GM19372 (cell line): Measurements from ENCODE around the gene ATP1A2.
"Not testable (repeated sequence)": the region's sequence is repeated elsewhere in the genome, so short reads cannot be mapped to it uniquely, and the experiment has no call there.

Experiments
- ATAC-seq: cut with Tn5 transposase; IDR thresholded peaks from one replicate; pipeline ENCODE4 v1.9.1; 2021; ENCODE audit warnings: mild to moderate bottlenecking, low read depth, moderate library complexity; ENCODE audit not compliant: unreplicated experiment

Gene ATP1A2

DNA sequence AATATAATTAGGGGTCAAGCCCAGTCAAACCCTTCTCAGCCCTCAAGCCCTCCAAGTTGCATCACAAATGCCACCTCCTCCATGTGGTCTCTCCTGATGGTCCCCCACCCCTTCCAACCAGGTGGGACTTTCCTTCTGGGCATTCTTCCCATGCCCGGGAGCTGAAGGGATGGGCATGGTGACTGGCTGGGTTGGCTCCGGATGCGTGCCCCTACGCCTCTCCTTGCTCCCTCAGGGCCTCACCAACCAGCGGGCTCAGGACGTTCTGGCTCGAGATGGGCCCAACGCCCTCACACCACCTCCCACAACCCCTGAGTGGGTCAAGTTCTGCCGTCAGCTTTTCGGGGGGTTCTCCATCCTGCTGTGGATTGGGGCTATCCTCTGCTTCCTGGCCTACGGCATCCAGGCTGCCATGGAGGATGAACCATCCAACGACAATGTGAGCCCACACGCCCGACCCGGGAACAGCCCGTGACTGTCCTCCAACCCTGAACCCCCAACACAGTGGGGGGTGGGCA, 7.5 kb downstream of the ATP1A2 start:
- ATAC-seq: no peak

DNA sequence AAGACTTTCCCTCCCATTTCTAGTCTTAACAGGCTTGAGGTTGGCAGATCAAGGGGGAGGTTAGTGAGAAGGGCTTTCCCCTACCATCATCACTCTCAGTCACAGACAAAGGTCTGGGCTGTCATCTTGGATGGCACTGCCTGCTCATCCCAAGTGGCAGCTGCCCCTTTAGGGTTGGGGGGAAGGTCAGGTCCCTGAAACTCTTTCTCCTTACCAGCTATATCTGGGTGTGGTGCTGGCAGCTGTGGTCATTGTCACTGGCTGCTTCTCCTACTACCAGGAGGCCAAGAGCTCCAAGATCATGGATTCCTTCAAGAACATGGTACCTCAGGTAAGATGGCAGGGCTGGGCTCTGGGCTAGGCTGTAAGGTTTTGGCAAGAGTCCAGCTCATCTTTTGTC, 8.2 kb downstream of the ATP1A2 start:
- ATAC-seq: no peak

DNA sequence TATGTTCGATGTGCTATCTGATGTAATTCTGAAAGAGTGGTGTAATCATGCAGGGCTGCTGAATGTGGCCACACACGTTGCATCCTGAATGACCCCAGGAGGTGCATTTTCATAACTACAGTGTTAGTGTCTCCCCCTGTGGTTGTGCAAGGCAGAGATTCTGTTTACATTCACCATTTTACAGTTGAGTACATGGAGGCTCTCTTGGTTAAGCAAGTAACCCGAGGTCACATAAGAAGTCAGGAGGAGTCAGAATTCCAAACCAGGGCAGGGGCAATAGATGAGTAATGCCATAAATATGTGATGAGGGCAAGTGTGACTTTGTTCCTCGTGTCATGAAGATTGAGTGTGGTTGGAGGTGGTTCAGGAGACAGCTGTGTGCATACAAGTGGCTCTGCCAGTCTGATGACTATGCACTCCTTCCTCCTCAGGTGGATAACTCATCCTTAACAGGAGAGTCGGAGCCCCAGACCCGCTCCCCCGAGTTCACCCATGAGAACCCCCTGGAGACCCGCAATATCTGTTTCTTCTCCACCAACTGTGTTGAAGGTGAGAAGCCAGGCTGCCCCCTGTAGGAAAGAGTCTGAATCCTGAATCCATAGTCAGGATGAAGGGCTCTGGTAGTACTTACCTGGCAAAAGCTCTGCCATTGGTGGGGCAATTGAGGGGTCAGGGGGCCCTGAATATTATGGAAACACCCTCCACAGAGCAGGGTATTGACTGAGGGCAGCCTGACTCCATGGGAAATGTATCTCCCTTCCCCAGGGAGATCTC, 9.3 kb downstream of the ATP1A2 start:
- ATAC-seq: no peak

DNA sequence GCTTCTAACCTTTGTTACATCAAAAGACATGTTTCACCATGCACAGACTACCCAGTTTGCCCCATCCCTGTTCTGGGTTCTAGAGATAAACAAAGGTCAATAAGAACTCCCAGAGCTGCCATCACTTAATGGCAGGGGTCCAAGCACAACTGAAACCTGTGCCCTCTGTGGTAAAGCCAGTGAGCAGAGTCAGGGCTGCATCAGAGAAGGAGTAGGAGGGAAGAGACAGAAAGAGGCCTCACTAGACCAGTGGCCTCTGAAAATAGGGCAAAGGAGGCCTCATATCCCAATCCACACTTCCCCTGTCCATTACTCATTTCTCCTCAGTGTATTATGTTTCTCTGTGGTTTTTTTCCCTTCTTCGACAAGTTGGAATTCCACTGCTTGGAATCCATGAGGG, 10.2 kb downstream of the ATP1A2 start:
- ATAC-seq: no peak

DNA sequence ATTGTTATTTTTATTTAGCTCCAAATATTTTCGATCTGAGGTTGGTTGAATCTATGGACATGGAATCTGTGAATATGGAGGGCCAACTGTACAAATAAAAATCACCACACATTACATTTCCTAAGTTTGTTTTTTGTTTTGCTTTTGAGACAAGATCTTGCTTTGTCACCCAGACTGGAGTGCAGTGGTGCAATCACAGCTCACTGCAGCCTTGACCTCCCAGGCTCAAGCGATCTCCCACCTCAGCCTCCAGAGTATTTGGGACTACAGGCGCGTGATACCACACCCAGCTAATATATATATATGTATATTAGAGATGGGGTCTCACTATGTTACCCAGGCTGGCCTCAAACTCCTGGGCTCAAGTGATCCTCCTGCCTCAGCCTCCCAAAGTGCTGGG, 10.8 kb downstream of the ATP1A2 start:
- ATAC-seq: not testable (repeated sequence)

DNA sequence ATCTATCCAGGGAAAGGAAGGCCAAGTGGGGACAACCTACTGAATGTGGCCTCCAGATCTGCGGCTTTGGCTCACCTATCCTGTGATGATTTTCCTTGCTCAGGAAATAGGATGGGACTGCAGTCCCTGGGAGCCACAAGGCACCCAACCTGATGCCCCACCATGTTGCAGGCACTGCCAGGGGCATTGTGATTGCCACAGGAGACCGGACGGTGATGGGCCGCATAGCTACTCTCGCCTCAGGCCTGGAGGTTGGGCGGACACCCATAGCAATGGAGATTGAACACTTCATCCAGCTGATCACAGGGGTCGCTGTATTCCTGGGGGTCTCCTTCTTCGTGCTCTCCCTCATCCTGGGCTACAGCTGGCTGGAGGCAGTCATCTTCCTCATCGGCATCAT, 11.8 kb downstream of the ATP1A2 start:
- ATAC-seq: no peak

DNA sequence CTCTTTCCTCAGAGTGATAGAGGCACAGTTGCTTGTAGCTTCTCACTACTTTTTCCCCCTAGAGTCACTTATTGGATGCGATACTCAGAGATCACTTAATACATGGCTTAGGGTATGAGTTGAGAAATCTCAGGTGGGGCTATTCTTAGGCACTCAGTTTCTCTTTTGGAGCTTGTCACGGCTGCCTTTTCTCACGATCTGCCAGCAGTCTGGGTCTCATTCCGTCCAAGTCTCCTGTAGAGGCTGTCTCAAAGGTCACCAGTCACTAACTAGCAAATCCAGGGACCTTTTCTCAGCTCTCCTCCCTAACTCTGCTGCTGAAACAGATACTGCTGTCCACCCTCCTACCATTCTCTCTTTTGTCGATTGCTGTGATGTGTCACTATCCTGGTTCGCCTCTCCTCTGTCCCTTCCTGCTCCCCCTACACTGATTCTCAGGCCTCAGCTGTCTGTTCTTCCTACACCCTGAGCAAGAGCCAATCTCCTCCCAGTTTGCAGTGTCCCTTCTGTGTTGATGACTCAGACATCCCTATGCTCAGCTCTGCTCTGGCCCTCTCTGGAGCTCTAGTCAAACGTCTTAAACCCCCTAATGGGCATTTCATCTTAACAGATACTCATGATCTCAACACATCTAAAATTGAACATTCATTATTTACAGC, 12.4 kb downstream of the ATP1A2 start:
- ATAC-seq: no peak

DNA sequence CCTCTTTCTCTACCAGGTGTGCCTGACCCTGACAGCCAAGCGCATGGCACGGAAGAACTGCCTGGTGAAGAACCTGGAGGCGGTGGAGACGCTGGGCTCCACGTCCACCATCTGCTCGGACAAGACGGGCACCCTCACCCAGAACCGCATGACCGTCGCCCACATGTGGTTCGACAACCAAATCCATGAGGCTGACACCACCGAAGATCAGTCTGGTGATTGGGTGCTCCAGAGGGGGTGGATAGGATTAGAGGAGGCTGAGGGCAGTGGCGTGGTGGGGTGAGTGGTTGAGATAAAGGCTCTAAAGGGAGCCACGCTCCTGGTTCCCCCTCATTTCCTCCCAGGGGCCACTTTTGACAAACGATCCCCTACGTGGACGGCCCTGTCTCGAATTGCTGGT, 13.1 kb downstream of the ATP1A2 start:
- no peak for ATAC-seq

DNA sequence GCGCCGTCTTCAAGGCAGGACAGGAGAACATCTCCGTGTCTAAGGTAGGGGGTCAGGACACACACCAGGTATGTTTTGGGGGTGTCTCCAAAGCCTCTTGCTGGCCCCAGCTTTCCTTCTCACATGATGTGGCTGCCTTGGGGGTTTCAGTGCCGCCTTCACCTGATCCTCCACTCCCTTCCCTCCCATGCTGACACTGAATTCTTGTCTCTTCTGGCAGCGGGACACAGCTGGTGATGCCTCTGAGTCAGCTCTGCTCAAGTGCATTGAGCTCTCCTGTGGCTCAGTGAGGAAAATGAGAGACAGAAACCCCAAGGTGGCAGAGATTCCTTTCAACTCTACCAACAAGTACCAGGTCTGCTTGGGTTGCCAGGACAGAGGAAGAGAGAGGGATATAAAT, 13.5 kb downstream of the ATP1A2 start:
- ATAC-seq: no peak

DNA sequence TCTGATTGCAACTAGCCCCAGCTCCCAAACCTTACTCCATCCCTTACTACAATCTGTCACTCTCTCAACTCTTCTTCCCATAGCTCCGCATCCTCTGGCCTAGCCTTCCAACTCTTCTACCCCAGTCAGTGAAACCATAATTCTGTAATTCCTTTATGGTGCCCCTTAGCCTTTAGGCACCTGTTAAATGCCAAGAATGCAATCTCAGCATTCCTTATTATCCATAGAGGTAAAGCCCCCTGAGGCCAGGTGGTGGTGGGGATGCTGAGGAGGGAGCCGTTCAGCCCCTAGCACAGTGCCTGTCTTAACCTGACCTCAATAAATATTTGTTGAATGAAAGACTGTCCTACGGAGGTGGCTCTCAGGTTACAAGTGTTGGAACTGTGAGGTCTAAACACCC, 14.0 kb downstream of the ATP1A2 start:
- ATAC-seq: no peak

DNA sequence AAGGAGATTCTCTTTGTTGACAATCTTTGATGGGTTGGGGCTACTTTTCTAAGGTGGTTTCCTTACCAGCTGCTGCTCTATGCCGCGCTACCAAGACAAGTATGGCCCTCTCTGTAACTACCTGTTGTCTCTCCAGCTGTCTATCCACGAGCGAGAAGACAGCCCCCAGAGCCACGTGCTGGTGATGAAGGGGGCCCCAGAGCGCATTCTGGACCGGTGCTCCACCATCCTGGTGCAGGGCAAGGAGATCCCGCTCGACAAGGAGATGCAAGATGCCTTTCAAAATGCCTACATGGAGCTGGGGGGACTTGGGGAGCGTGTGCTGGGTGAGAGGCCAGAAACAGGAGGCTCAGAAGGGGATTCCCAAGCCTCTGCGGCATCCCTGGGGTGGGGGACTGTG, 14.4 kb downstream of the ATP1A2 start:
- ATAC-seq: no peak

DNA sequence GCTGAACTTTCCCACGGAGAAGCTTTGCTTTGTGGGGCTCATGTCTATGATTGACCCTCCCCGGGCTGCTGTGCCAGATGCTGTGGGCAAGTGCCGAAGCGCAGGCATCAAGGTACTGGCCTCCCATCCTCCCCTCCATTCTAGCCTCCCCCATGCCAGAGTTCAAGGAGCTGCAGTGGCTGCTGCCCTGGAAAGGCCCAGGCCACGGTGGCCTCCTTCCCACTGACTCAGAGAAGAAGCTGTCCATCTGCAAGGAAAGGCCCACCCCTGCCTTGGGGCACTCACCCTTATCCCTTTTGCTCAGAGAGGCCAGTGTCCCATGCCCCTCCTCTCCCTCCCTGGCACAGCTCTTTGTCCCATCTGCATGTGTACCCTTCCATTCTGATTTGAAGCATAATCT, 14.9 kb downstream of the ATP1A2 start:
- ATAC-seq: no peak

DNA sequence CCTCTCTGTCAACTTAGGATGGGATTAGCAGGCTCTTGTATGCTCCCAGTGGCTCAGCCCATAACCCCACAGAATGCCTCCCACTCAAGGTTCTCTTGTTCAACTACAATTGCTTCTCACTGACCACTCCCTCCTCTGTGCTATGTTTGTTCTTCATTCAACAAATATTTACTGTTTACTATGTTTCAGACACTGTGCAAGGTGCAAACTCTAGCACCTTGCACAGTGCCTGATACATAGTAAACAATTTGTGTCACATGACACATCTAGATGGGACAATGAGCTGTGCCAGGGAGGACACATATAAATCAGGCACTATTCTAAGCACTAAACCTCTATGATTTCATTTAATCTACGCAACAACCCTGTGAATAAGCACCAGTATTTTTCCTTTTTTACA, 15.4 kb downstream of the ATP1A2 start:
- ATAC-seq: no peak

DNA sequence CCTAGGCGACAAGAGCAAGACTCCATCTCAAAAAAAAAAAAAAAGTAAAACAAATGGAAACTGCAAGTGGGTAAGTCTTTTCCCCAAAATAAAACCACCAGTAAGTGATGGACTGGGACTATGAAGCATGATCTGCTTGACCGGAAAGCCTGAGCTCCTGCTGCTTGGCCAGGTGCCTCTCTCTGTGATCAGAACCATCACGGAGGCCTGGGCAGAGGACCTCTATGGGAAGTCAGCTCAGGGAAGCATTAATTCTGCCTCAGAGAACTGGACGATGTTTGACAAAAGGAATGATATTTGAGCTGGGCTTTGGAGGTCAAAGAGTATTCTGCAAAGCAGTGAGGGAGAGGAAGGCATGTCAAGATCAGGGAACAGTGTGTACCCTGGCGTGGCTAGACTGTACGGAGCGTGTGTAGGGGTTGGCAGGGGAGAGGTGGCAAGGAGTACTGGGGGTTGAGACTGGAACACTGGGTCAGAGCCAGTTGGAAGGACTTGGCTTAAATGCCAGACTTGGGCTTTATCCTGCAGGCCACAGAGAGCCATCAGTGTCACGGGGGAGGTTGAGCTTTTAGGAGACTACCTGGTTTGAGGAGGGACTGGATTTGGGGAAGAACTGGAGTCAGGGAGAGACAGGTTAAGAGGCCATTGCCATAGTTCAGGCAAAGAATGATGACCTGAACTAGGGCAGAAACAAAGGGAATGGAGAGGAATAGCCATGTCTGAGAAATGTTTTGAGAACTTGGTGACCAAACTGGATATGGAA, 16.4 kb downstream of the ATP1A2 start:
- ATAC-seq: no peak

DNA sequence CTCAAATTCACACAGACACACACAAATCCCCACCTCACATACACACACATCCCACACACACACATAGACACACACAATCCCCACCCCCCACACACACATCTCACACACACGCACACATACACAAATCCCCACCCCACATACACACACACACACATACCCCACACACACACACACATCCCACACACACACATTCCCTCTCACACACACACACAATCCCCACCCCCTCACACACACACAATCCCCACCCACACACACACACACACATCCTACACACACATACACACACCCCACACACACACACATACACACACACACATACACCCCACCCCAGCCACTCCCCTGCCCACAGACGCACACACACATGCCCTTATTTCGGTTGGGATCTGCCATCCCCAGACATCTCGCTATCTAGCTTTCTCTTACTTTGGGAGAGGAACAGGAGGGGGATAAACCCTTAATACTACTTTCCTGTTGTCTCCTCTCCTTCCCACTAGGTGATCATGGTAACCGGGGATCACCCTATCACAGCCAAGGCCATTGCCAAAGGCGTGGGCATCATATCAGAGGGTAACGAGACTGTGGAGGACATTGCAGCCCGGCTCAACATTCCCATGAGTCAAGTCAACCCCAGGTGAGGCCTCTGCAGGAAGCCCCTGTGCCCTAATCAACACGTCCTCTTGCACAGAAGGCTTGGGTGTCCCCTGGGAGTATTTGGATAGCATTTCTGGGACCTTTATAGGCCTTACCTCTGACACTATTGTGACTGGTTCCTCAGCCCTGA, 18.6 kb downstream of the ATP1A2 start:
- no peak for ATAC-seq

DNA sequence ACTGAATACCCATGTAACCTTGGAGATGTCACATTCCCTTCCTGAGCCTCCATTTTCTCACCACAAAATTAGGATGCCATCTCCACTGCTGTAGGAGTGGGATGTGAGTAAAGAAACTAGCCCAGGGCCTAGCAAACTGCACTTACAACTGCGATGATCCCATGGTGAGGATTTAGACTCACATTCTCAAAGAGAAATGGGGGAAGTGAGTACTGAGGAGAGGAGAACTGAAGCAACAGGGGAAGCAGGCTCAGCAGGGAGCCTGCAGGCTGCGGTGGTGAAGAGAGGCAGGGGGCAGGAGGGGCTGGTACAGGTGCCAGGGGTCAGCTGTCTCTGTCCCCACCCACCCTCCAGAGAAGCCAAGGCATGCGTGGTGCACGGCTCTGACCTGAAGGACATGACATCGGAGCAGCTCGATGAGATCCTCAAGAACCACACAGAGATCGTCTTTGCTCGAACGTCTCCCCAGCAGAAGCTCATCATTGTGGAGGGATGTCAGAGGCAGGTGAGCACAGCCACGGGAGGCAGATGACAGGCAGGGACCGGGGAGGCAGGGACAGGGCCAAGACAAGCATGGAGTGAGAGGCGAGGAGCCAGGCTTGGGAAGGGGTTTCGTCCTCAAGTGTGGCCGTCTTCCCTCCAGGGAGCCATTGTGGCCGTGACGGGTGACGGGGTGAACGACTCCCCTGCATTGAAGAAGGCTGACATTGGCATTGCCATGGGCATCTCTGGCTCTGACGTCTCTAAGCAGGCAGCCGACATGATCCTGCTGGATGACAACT, 19.4 kb downstream of the ATP1A2 start:
- ATAC-seq: no peak

DNA sequence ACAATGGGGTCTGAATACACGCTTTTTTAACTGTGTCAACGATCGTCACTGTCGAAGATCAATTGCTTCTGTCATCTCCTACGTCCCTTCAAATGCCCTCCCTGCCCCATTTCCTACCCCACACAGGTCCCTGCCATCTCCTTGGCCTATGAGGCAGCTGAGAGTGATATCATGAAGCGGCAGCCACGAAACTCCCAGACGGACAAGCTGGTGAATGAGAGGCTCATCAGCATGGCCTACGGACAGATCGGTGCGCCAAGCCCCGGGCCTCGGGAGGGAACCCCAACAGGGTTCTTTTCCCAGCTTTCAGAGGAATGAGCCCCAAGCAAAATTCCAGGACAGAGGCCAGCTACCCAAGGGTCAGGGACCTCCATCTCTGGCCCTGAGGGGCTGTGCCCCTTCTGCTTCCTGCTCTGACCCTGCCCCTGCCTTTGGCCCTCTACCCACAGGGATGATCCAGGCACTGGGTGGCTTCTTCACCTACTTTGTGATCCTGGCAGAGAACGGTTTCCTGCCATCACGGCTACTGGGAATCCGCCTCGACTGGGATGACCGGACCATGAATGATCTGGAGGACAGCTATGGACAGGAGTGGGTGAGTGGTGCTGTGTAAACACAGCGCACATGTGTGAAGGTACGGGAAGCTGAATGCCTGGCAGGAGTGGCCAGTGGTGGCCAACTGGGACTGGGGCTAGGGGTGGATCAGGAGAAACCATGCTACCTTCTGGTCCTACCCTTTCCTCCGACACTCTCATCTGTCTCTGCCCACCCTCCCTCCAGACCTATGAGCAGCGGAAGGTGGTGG, 20.8 kb downstream of the ATP1A2 start:
- ATAC-seq: no peak

DNA sequence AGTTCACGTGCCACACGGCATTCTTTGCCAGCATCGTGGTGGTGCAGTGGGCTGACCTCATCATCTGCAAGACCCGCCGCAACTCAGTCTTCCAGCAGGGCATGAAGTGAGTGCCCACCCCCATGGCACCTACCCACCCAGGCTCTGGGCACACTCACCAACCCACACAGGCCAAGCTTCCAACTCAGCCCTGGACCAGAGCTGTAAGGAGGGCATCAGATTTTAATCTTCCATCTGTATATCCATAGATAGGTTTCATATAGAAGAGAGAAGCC, 21.3 kb downstream of the ATP1A2 start:
- ATAC-seq: no peak

DNA sequence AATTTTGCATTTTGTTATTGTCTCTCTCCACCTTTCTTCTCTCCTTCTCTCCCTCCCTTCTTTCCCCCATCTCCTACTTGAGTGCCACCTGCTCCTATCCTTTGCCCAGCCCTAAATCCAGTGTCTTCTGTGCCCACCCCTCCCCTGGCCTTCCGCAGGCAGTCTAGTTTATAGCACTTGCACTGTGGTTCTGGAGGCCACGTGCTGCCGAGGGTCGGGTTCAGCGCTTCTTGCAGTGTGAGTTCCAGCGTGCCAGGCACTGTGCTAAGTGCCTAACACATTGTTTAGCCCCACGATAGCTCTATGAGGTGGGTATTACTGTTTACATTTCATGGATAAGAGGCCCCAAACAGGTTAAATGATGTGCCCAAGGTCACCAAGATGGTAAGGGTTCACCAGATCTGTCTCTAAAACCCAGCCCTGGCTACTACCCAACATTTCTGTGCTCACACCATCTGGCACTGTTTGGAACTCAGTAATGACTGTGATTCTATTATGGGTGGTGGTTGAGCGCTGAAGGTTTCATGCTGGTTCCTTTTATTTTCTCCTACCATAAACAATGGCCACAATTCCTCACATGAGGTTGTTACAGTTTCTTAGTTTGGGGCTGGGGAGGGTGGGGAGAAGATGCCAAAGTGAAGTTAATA, 21.8 kb downstream of the ATP1A2 start:
- no peak for ATAC-seq
